ENCODE results near the gene TMEM255A.

Gene TMEM255A

DNA sequence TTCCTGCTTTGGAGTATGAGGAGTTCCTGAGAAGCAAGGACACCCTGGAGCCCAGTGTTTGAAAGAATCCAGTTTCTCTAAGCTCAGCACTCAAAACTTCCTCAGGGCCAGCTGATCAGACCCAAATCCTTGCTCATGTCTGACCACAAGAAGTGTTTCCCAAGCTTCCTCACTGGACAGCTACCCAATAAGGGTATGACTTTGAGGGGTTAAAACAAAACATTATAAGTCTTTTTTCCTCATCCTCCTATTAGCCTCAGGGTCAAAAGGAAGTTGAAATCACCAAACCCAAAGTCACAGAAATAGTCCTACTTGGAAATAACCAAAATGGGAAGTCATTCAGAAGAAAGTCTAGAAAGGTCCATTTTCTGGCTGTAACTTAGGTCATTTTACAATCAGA is 46.9 kb downstream of the TMEM255A start:
- no peak for DNase-seq (ENCODE audit: low spot score)

GRCh38 chrX:120262859-120263708 is 48.2 kb downstream of the TMEM255A start:
- no peak for DNase-seq (ENCODE audit: low spot score)

DNA sequence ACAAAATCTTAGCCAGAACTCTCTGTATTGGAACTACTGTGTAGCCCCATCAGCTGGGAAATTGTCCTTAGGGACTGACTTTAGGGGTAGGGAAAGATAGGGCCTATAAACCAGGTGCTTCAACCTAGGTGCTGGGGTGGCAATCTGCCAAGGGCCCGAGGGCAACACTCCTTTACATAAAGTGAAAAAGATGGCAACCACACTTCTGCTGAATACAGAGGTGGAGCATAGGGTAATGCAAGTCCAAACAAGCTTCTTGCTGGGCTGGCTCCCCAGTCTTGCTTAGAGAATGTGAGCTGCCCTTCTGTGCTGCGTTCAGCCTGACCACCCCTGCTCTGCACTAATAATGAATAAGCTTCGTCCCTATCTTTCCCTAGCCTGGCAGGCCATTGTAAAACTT is 50.9 kb downstream of the TMEM255A start:
- DNase-seq (ENCODE audit: low spot score), result no peak

- DNase-seq (ENCODE audit: low spot score), result no peak
These were observed 57.5 kb downstream of the TMEM255A start for GRCh38 chrX:120253784-120254183.

DNA sequence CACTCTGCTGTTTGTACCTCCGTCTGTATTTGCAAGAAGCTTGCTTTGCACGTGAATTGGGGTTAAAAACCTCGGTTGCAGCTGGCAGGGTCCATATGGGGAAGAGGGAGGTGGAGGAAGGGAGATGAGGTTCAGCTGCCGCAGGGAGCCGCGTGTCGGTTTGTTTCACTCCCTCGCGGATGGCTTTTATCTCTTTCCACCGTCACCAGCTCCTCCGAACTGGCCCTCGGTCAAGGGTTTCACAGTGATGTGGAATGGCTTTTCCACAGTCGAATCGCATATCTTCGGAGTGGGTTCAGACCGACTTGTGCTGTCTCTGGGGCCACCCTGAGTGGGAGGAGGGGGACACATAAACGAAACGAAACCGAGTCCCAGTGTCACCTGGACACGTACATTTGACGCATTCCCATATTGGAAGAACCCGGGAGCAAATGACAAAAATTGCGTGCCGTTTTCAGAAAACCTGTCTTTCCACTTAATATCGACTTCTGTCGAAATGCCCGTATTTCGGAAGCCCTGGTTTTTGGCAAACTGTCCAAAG is 59.7 kb downstream of the TMEM255A start:
- peak; percentile 24 for DNase-seq (ENCODE audit: low spot score)

GRCh38 chrX:120250522-120251271 is 60.6 kb downstream of the TMEM255A start, which contains the start of gene ZBTB33:
TSS of gene ZBTB33 (plus strand) at chrX:120250812. CDS start at chrX:120253416, 2,604 bp downstream.
- DNase-seq (ENCODE audit: low spot score), result peak; percentile 75

DNA sequence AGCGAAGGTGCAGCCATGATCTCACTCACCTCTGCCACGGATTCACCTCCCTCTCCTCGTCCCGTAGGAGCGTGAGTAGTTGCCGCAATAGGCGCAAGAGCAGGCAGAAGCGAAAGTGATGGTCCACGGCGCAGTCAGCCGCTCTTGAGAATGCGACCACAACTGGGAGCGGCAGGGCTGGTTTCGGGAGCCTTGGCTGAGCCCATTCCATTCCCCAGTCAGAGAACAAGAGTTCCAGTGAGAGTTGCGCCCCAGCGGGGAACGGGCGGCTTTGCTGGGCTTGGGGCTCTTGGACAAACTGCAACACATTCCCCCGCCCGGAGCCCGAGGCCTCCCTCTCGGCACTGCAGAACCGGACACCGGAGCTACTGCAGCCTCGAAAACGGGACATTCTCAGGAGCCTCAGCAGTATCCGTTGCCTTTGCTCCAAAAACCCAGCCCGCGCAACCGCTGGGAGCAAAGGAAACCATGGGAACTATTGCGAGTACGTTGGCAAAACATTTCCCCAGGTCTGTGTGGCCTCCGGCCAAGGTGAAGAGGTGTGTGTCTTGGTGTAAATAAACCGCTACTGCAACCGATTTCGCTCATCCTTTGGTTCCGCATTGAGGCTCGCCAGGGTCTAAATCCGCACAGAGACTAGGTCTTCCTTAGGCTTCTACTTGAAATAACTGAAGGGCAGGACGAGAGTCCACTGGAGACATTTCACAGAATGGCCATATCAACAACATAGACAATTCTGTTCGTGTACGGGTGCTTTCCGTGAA is 66.3 kb downstream of the TMEM255A start:
- DNase-seq (ENCODE audit: low spot score), result peak; percentile 44

- no peak for DNase-seq (ENCODE audit: low spot score)
These were observed 66.9 kb downstream of the TMEM255A start for GRCh38 chrX:120244395-120244734.

DNA sequence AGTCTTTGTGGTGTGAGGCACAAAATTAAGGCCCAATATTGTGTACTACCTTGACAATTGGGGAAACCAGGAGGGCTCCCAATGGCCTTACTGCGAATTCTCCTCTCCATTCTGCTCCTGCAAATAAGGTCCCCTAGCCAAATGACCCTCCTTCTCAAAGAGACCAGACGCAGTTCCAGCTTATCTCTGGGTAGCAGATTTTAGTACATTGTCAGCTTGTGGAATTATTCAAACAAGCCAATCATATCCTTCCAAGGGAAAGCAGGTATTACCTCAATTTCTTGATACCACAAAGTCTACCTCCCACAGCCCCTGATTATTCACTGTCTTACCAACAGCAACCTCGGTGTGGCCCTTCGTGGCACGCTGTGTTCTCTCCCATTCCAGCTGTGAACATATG is 68.4 kb downstream of the TMEM255A start:
- no peak for DNase-seq (ENCODE audit: low spot score)

DNA sequence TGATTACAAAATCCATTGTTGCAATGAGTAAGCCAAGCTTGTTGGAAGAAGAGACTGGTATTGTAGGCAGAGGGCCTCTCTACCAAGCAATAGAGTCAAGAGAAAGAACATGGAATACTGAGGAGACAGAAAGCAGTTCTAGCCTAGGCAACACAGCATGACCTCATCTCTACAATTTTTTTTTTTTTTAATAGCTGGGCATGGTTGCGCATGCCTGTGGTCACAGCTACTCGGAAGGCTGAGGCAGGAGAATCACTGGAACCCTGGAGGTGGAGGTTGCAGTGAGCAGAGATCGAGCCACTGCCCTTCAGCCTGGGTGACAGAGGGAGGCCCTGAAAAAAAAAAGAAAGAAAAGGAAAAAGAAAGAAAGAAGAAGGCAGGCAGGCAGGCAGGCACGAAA is 72.3 kb downstream of the TMEM255A start:
- no peak for DNase-seq (ENCODE audit: low spot score)

DNA sequence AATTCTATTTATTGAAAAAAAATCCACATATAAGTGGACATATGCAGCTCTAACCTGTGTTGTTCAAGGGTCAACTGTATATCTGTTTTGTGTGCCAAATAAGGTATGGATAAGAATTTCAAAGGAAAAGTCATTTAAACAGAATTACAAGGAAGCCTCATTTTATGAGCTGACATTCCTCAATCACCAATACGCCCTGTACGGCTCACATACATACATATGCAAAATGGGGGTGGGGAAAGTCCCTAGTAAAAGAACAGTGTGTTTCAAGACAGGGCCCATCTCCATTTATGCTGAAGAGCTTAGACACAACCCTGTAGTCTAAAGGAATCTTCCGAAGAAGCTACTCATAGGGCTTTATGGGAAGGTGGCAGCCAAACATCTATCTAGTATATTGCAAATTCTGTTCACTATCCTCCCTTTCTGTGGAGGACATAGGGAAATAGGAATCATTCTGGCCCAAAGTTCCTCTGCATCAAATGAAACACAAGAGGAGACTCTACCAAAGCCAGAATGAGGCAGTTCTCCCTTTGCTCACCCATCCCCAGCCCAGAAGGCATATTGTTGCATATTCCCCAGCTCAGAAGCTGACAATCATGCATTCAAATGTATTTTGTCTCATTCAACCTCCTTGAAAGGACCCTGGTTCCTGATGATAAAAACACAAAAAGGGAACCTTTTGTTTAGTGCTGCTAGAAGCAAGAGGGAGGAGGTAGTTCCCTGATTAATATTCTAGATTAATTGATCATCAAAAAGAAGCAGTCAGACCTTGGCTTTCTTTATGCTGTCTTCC is 74.4 kb downstream of the TMEM255A start:
- DNase-seq (ENCODE audit: low spot score), result no peak

DNA sequence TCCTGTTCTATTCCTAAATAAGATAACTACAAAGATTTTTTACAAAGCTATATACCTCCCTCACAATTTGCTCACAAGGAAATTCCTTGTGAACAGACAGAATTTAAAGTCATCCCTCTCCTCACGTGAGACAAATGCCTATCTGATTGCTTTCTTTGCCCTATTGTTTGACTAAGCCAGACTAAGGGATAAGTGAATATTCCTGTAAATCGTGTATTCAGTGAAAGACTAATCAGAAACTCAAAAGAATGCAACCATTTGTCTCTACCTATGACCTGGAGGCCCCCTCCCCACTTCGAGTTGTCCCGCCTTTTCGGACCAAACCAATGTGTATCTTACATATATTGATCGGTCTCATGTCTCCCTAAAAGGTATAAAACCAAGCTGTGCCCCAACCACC is 76.0 kb downstream of the TMEM255A start:
- DNase-seq (ENCODE audit: low spot score), result no peak

DNA sequence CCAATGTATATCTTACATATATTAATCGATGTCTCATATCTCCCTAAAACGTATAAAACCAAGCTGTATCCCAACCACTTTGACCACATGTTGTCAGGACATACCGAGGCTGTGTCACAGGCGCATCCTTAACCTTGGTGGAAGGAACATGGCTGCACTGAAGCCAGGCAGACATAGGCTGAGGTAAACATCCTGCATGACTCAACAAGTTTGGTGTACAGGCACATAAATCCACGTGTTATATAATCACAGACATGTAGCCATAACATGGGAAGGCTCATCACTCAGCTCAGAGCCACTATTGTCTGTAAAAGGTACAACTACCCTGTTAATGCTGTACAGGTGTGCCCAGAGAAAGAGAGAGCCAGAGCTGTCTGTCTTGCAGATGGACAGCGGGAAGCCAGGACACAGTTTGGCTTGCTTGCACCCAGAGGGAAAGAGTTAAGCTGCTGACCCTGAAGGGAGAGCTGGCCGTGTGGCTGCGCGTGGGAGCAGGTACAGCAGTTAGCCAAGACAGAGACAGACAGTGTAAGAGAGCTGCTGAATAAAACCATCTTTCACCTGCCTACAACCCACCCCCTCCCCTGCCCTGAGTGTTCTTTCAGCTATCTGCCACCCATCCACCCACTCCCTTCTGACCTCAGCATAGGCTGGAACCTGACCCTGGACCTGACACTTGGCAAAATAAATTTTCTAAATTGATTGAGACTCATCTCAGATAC is 82.9 kb downstream of the TMEM255A start:
- DNase-seq (ENCODE audit: low spot score), result no peak

GRCh38 chrX:120224388-120224787 is 86.9 kb downstream of the TMEM255A start:
- no peak for DNase-seq (ENCODE audit: low spot score)

- DNase-seq (ENCODE audit: low spot score), result no peak
These were observed 87.9 kb downstream of the TMEM255A start for GRCh38 chrX:120223374-120223773.

DNA sequence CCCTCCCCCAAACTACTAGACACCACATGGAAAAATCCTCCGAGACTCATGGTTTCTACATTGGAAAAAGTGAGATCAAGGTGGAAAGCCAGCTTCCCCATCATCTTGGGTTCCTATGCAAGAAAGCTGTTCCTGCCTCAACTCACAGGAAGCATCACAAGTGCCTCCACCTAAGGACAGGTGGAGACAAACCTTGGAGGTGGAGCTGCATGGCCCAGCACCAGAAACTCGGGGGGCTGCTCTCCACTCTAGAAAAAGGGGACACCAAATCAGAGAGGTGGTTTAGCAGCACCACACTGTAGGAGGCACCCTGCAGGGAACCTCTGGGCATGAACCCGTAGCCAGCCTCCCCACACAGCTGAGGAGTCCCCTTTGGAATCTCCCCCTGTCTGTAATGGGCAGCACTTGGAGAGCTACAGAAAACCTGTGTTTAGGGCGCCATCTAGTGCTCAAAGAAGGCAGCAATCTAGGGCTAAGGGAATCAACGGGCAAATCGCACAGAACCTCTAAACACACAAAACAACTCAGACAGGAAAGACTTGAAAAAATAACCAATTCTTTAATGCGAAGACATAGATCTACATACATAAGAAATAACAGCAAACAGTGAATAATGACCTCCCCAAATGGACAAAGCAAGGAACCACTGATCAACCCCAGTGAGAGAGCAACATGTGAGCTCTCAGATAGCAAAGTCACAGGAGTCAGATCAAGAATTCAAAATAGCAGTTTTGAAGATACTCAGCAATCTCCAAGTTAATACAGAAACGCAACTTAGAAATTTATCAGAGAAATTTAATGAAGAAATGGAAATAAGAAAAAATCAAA is 97.6 kb downstream of the TMEM255A start:
- peak; percentile 51 for DNase-seq (ENCODE audit: low spot score)

Data from hepatic stellate cell (primary cell).